ENCODE results near the gene RAB31. TPM values are rescaled to one million over a fixed set of nuclear protein-coding genes. Genes with fewer than 3 reads are reported as not detected.

The RAB31 gene
- total RNA-seq, 4 donors from 2014 or later, result 22.9 to 98.1 (median 34.3) TPM

DNA sequence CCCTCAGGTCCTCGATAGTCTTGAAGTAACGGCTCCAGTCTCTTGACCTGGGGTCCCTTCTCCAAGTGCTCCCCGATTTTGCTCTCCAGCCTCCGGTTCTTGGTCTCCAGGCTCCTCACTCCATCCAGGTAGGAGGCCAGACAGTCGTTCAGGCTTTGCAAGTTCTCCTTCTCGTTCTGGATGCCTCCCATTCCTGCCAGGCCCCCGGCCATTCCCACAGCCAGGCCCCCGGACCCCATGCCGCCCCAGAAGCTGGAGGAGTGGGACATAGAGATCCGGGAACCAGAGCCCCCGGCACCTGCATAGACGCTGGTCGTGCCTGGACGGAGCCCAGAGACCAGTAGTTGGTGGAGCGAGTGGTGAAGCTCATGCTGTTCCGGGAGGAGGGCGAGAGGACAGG lies 29.0 kb upstream of the RAB31 start:
- no peak overlapping the region for H3K4me3 ChIP-seq
- no peaks in the 10 kb centered on the region for H3K9me3 ChIP-seq
- no peaks in the 10 kb centered on the region for H3K27me3 ChIP-seq
- no peaks in the 10 kb centered on the region for H3K4me1 ChIP-seq
- no peaks in the 10 kb centered on the region for H3K36me3 ChIP-seq
- TF ChIP-seq, protein P1, sequence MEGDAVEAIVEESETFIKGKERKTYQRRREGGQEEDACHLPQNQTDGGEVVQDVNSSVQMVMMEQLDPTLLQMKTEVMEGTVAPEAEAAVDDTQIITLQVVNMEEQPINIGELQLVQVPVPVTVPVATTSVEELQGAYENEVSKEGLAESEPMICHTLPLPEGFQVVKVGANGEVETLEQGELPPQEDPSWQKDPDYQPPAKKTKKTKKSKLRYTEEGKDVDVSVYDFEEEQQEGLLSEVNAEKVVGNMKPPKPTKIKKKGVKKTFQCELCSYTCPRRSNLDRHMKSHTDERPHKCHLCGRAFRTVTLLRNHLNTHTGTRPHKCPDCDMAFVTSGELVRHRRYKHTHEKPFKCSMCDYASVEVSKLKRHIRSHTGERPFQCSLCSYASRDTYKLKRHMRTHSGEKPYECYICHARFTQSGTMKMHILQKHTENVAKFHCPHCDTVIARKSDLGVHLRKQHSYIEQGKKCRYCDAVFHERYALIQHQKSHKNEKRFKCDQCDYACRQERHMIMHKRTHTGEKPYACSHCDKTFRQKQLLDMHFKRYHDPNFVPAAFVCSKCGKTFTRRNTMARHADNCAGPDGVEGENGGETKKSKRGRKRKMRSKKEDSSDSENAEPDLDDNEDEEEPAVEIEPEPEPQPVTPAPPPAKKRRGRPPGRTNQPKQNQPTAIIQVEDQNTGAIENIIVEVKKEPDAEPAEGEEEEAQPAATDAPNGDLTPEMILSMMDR (IDR thresholded peaks at IDR 0.05), result no peak
- TF ChIP-seq POLR2A (IDR thresholded peaks at IDR 0.05), result no peak
- DNase-seq, result no peak
- no peak overlapping the region for H3K27ac ChIP-seq
- intact Hi-C loops (cut with DNase I; ENCODE audit: low total_unique reads), result no loop called here

DNA sequence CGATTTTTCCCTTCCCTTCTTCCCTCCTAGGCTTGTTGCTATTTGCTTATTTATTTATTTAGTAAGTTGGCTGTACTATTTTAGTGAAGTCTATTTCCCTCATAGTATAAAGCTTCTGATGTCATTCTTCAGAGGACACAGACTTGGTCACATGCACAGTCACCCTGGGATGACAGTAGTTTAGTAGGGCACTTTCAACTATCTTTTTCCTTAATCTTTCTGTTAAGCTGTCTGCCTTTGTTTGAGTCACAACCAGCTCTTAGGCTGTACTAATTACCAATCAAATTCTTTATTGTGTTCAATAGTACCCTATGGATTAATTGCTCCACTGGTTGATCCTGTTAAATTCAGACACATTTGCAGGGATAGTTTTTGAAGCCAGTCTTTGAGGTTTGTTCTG lies 26.9 kb upstream of the RAB31 start:
- Histone ChIP-seq H3K4me1 (no peaks in the 10 kb centered on the region), H3K27ac (no peak overlapping the region), H3K4me3 (no peak overlapping the region), H3K36me3 (no peaks in the 10 kb centered on the region), H3K27me3 (no peaks in the 10 kb centered on the region), H3K9me3 (no peaks in the 10 kb centered on the region)
- TF ChIP-seq, protein P1 (IDR thresholded peaks at IDR 0.05), result no peak
- no peak for TF ChIP-seq POLR2A (IDR thresholded peaks at IDR 0.05)
- intact Hi-C loops (cut with DNase I; ENCODE audit: low total_unique reads), result no loop called here
- DNase-seq, result no peak

DNA sequence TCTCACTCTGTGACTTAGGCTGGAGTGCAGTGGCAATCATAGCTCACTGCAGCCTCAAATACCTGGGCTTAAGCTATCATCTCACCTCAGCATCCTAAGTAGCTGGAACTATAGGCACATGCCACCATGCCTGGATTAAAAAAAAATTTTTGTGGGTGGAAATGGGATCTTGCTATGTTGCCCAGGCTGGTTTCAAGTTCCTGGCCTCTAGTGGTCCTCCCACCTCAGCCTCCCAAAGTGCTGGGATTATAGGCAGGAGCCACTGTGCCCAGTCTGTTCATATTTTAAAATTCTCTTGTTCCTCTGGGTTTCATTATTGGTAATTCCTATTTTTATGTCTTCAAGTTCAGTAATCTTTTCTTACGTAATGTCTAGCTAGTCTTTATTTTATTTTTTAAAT lies 25.5 kb upstream of the RAB31 start:
- DNase-seq, result no peak
- intact Hi-C loops (cut with DNase I; ENCODE audit: low total_unique reads), result no loop called here

DNA sequence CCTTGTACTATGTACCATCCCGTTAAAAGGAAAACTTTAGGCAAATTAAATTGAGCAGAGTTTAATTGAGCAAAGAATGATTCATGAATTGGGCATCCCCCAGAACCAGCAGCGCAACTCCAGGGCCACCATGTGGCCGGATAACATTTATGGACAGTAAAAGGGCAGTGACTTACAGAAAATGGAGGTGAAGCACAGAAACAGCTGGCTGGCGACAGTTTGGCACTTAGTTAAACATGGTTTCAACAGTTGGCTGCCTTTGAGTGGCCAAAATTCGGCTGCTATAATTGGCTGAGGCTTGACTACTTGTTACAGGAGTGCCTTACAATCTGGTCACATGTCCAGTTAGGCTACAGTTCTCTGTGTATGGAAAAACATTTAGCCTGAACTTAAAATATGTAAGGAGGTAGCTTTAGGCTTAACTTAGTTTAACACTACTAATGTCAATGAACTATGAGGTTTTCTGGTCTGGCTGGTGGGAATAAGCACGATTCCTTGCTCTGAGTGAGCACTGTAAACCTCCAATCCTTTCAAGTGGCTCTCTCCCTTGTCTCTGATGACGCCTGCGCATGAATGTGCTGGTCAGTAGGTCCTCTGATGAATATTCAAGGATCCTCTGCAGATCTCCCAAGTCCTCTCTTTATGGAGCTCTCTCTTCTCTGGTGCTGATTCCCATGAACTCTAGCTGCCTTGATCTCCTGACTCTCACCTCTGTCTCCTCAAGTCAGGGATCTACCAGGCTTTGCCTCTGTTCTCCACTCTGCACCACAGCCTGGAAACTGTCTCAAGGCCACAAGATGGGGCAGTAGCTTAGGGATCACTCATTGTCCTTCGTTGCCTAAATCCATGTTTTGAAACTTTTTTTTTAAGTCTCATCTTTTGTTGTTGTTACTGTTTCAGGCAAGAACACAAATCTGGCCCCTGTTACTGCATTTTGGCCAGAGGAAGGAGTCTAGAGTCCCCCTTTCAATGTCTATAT lies 24.4 kb upstream of the RAB31 start:
- no peaks in the 10 kb centered on the region for H3K4me1 ChIP-seq
- H3K4me3 ChIP-seq, result peak overlapping the region in 1 of 2 donors; percentile 2
- H3K27me3 ChIP-seq, result no peaks in the 10 kb centered on the region
- H3K27ac ChIP-seq, result peak overlapping the region; percentile 70 to 73
- no peaks in the 10 kb centered on the region for H3K9me3 ChIP-seq
- H3K36me3 ChIP-seq, result no peaks in the 10 kb centered on the region
- intact Hi-C loops (cut with DNase I; ENCODE audit: low total_unique reads), result no loop called here
- DNase-seq, result peak; percentile 38 to 64
- TF ChIP-seq, protein P1 (IDR thresholded peaks at IDR 0.05), result peak; percentile 53 to 65 (median 60)
- TF ChIP-seq POLR2A (IDR thresholded peaks at IDR 0.05), result no peak

More for the DNA sequence above, 25.5 kb upstream of the RAB31 start:
- no peak for TF ChIP-seq POLR2A (IDR thresholded peaks at IDR 0.05)
- TF ChIP-seq, protein P1 (IDR thresholded peaks at IDR 0.05), result no peak
- Histone ChIP-seq H3K4me1 (no peaks in the 10 kb centered on the region), H3K9me3 (no peaks in the 10 kb centered on the region), H3K36me3 (no peaks in the 10 kb centered on the region), H3K4me3 (no peak overlapping the region), H3K27ac (no peak overlapping the region), H3K27me3 (no peaks in the 10 kb centered on the region)

Data from uterus (tissue), 4 donors.